GM12873 (cell line): ENCODE data around the gene ADD3.

Source experiments
- CTCF ChIP-seq: IDR thresholded peaks from 2 replicates; pipeline ENCODE4 v1.5.1; 2012; ENCODE audit warnings: low read depth, mild to moderate bottlenecking, moderate library complexity, low read length, control low read depth; ENCODE audit not compliant: insufficient read depth; ENCODE audit errors: missing control alignments

The ADD3 gene

GRCh38 chr10:110069502-110069982, 61.8 kb downstream of the ADD3 start:
- no peak for TF ChIP-seq CTCF

DNA sequence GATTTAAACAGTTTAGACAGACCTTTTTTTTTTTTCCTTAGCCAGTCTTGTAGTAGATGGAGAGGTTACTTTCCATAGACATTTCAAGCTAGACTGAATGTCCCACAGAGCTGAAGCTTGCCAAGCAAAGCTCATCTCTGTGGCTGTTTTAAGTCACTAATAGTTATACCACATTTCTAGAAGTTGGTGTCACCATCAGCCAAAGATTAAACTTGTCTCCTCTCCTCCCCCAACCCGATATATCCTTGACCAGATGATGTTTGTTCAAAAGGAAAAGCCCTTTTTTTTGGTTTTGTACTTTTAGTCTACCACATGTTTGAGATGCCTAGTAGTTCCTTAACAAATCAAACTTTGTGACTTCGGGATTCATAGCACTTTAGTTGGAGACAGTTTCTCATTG, 66.1 kb downstream of the ADD3 start:
- TF ChIP-seq CTCF: no peak

DNA sequence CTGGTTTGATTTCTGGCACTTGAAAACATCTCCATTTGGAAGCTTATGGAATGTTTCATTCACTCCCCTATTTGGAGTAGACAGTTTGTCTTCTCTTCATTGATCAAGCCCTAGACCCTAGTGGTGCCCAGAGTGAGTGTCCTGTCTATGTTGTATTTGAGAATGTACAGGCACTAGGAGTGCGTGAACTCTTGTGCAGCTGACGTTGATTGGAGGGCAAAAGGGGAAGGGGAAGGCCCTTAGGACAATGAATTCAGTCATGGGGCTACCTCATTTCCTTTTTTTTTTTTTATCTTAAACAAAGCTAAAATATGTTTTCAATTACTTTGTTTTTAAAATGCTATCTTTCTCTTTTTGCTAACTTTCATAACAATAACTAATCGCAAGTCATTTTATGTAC, 66.5 kb downstream of the ADD3 start:
- no peak for TF ChIP-seq CTCF

DNA sequence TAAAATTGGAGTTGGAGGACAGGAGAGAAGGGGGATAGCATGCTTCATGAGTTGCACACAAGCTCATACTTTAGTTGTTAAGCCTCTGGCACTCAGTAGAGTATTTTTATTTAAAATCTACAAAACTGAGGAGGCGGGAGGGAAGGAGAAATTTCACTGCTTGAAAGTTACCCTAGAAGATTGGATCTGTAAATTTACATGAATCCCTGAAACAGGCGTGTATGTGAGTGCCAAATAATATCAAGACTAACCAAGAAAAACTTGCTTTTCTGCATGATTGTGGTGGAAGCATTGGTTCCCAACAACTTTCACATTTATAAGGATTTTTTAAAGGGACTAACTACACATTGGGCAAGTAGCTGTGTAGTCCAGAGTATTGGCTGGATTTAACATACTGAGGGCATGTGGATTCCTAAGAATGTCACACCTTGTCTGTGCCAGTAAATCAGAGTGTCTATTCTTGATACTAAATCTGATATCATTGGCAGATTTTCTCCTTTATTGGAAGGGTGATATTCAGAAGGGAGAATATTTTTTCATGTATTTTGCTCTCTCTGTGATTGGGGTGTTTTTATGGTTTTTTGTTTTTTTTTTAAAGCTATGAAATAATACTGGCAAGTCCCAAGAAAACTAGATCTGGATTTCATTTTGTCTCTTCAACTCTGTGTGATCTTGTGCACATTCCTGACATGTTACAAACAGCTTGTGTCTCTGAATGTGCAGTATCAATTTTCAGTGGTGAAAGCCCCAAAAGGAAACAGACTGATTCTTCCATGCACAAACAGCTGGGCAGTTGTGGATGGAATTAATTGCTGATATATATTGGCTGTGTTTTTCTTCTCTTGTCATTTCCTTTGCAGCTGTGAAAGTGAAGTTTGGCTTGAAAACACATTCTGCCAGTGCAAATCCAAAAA, 67.2 kb downstream of the ADD3 start:
- no peak for TF ChIP-seq CTCF

DNA sequence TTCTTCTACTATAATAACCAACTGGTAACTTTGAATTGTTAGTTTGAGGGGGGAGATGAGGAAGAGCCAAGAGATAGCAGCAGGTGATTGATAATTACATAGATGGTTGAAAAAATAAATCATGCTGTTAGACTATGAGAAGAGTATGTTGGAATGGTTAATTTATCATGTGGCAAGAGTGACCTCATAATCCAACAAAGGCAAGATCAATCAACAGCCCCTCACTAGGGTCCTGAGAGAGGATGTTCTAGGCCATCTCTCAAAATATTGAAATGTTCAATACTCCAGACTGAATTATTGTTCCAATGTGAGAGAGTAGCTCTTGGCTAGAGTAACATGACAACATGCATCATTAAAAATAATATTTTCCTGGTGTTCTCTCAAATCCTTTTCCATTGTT, 67.9 kb downstream of the ADD3 start:
- TF ChIP-seq CTCF: no peak

DNA sequence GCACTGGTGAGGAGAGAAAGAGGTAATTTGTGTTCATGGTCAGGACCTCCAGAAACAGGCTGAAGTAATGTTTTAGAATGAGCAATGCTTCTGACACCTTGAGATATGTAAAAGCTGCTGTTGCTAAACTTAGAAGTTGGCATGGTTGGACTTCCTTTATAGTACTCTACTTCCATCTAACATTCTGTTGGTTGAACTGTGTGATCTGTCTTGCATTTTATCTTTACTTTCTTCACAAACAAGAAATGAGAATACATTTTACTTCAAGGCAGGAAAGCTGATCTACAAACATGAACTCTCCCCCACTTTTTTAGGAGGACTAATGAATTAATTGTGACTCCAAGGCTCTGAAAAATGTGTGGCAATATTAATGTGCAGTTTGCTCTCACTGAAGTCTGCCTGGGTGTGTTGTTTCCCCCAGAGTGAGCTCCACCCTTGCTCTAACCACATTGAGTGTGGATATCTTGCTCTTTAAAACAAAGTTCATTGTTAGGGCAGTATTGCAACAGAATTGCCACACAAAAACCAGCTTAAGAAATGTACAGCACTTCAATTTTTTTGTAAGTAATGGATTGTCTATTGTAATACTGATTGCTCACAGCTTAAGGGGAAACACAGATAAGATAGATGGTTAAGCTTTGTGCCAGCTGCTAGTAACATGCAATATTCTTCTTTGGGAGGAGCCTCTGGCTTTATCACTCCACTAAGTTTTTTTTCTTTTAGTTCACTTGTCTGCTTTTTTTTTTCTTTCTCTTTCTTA, 69.0 kb downstream of the ADD3 start:
- no peak for TF ChIP-seq CTCF

- no peak for TF ChIP-seq CTCF
Measured at GRCh38 chr10:110077436-110078130, 69.8 kb downstream of the ADD3 start.
